Neutrophil (primary cell): Measurements from ENCODE around the gene GPR68.

Experiments used
- H3K27ac ChIP-seq: fragments of 200-600 bp; sonication (generic); 2 replicates; pipeline ENCODE4 v1.5.1; 2016; ENCODE audit warnings: mild to moderate bottlenecking, moderate library complexity
- H3K27me3 ChIP-seq: fragments of 200-600 bp; sonication (generic); 2 replicates; pipeline ENCODE4 v1.6.0; 2016; ENCODE audit warnings: mild to moderate bottlenecking
- H3K36me3 ChIP-seq: fragments of 200-600 bp; sonication (generic); 2 replicates; pipeline ENCODE4 v1.5.1; 2017
- H3K4me1 ChIP-seq, 2 experiments: fragments of 200-600 bp in 1 of 2; sonication (generic) in 1 of 2; 1 replicate in 1 of 2; 2 replicates in 1 of 2; pipeline versions ENCODE4 v1.5.1 to v1.6.1; 2013 to 2016; ENCODE audit warnings: low read depth in 1 of 2, low read length in 1 of 2, mild to moderate bottlenecking in 1 of 2, moderate library complexity in 1 of 2; ENCODE audit not compliant: control insufficient read depth in 1 of 2, insufficient read depth in 1 of 2
- H3K4me3 ChIP-seq, 2 experiments: fragments of 200-600 bp in 1 of 2; sonication (generic) in 1 of 2; 1 replicate in 1 of 2; 2 replicates in 1 of 2; pipeline ENCODE4 v1.5.1; 2013 to 2016; ENCODE audit warnings: low read depth in 1 of 2, low read length in 1 of 2, mild to moderate bottlenecking in 1 of 2, moderate library complexity in 1 of 2
- H3K9me3 ChIP-seq: fragments of 200-600 bp; sonication (generic); 2 replicates; pipeline ENCODE4 v1.5.1; 2016
- TF ChIP-seq, protein P1 (sequence below): fragments of 200-600 bp; sonication (generic); IDR thresholded peaks from 2 replicates; pipeline ENCODE4 v1.5.1; 2016; ENCODE audit warnings: antibody characterized with exemption

The GPR68 gene

DNA sequence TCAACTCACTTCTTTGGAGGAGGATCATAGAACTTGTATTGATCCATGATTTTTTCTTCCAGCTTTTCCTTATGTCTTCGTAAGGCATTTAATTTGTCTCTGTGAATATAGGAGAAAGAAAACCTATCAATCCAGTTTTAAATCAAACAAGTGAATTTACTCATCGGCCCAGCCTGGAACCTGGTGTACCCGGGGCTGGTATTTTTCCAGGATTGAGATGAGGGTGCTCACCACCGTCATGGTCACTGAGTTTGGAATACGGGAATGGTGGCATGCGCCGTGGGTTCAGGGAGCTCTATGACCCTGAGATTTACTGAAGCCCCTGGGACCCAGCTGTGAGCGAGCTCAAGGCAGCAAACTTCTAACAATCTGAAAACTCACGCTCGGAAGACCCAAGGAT, 46.5 kb upstream of the GPR68 start:
- TF ChIP-seq, protein P1, sequence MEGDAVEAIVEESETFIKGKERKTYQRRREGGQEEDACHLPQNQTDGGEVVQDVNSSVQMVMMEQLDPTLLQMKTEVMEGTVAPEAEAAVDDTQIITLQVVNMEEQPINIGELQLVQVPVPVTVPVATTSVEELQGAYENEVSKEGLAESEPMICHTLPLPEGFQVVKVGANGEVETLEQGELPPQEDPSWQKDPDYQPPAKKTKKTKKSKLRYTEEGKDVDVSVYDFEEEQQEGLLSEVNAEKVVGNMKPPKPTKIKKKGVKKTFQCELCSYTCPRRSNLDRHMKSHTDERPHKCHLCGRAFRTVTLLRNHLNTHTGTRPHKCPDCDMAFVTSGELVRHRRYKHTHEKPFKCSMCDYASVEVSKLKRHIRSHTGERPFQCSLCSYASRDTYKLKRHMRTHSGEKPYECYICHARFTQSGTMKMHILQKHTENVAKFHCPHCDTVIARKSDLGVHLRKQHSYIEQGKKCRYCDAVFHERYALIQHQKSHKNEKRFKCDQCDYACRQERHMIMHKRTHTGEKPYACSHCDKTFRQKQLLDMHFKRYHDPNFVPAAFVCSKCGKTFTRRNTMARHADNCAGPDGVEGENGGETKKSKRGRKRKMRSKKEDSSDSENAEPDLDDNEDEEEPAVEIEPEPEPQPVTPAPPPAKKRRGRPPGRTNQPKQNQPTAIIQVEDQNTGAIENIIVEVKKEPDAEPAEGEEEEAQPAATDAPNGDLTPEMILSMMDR, result no peak

DNA sequence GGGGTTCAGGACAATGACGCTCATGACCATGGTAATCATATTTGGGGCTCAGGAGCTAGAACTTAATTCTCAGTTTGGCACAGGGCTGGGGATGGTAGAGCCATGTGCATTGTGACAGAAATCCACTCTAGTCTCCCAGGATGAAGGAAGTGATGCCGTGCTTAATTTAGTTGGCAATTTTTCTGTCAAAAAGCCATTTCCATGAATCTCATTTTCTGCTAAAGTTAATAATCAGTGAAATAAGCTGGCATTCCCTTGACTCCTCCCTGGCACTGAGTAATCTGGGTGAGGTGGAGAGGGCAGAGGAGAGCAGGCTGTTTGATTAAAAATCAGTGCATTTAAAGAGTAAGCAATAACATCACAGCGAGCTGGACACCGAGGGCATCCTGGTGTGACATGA, 45.0 kb upstream of the GPR68 start:
- H3K36me3 ChIP-seq, result peaks cover 97% of the 10 kb centered on the region

More for the DNA sequence above, 46.5 kb upstream of the GPR68 start:
- H3K9me3 ChIP-seq, result no peaks in the 10 kb centered on the region
- H3K4me1 ChIP-seq, result no peaks in the 10 kb centered on the region
- H3K27me3 ChIP-seq, result no peaks in the 10 kb centered on the region
- H3K27ac ChIP-seq, result no peak overlapping the region
- H3K36me3 ChIP-seq, result peaks cover 97% of the 10 kb centered on the region
- no peak overlapping the region for H3K4me3 ChIP-seq

DNA sequence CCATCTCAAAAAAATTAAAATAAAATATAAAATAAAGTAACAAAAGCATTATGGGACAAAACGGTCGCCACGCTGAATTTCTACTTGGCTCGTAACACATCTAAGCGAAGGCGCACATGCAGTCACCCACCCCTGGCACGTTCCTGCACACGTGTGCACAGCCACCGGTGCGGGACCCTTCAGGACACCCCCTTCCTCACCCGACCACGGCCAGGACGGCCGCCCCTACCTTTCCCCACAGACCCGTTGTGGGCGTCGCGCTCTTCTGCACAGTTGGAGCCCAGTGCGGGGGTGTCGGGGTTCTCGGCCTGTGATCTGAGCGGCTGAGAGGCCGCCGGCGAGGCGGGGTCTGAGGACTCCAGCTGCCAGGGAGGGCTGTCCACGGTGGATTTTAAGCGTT, 44.4 kb upstream of the GPR68 start:
- no peak overlapping the region for H3K4me3 ChIP-seq
- H3K9me3 ChIP-seq, result no peaks in the 10 kb centered on the region
- TF ChIP-seq, protein P1, result no peak
- H3K36me3 ChIP-seq, result peaks cover 96% of the 10 kb centered on the region
- no peak overlapping the region for H3K27ac ChIP-seq
- no peaks in the 10 kb centered on the region for H3K27me3 ChIP-seq
- no peaks in the 10 kb centered on the region for H3K4me1 ChIP-seq

More for the DNA sequence above, 45.0 kb upstream of the GPR68 start:
- Histone ChIP-seq H3K4me1 (no peaks in the 10 kb centered on the region), H3K27ac (no peak overlapping the region), H3K27me3 (no peaks in the 10 kb centered on the region), H3K4me3 (no peak overlapping the region), H3K9me3 (no peaks in the 10 kb centered on the region)
- TF ChIP-seq, protein P1, result no peak

DNA sequence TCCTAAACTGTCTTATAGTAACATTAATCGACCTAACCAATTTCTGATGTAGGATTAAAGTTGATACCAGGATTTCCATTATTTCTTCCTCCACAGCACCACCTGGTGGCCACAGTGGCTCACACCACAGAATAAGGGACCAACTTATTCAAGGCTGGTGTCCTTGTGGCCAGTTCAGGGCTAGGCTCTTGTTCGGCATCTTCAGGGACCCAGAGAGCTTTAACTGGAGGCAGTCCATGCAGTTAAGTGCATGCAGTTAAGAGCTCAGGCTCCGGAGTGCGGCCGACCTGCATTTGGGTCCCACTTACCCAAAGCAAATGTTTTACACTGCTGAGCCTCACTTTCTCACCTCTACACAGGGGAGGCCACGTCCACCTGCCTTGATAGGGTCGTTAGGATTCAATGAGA, 42.0 kb upstream of the GPR68 start:
- TF ChIP-seq, protein P1, result peak; percentile 87
- Histone ChIP-seq H3K27me3 (no peaks in the 10 kb centered on the region), H3K36me3 (peaks cover 97% of the 10 kb centered on the region)

DNA sequence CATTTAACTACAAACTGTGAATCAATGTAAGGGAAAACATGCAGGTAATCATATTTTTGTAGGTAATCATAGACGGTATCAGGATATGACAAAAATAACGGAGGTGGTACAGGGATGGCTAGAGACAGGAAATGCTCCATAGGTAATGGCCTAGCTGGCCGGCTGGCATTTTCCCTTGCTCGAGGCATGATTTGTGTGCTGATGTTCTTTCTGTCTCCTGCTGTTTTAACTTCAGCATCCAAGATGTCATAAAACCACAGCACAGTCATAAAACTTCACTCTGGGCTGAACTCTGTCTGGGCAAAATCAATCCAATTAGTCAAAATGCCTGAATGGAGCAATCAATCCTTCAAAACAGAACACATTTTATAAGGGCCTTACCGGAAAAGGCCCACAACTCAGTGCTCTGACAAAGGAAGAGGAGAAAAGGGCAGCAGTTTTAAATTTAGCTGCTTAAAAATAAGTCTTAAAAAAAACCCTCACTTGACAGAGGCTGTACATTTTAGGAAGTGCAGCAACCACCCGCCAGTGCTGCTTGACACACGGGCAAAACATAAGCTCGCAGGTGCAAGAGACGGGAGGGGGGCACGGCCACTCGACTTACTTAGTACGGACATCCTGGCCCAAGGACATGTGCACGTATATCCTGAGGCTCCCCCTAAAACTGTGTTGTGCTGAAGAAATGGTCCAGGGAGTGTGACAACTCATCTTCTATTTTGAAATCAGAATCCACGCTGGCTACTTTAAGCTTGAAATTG, 40.5 kb upstream of the GPR68 start:
- Histone ChIP-seq H3K9me3 (no peaks in the 10 kb centered on the region), H3K4me1 (no peaks in the 10 kb centered on the region), H3K36me3 (peaks cover 97% of the 10 kb centered on the region), H3K4me3 (no peak overlapping the region), H3K27ac (no peak overlapping the region), H3K27me3 (no peaks in the 10 kb centered on the region)
- TF ChIP-seq, protein P1, result no peak

More for the DNA sequence above, 42.0 kb upstream of the GPR68 start:
- H3K9me3 ChIP-seq, result no peaks in the 10 kb centered on the region
- H3K4me1 ChIP-seq, result no peaks in the 10 kb centered on the region
- no peak overlapping the region for H3K4me3 ChIP-seq
- H3K27ac ChIP-seq, result no peak overlapping the region
